MM.1S (cell line): ENCODE data around the gene SLC6A7.

ENCODE experiments used
- EZH2 ChIP-seq: fragments of 300-600 bp; sonication (generic); optimal IDR thresholded peaks from 2 replicates; pipeline ENCODE3; 2017; ENCODE audit warnings: low read depth, mild to moderate bottlenecking, antibody characterized with exemption, low read length, mixed read lengths
- EZH2phosphoT487 ChIP-seq: fragments of 300-600 bp; sonication (generic); IDR thresholded peaks from 2 replicates; pipeline ENCODE4 v1.6.1; 2018; ENCODE audit warnings: antibody characterized with exemption, low read length
- TF ChIP-seq, protein P1 (sequence below): fragments of 300-600 bp; sonication (generic); IDR thresholded peaks from 2 replicates; pipeline ENCODE4 v1.5.1; 2016; ENCODE audit warnings: antibody characterized with exemption, low read length, mixed read lengths

DNA sequence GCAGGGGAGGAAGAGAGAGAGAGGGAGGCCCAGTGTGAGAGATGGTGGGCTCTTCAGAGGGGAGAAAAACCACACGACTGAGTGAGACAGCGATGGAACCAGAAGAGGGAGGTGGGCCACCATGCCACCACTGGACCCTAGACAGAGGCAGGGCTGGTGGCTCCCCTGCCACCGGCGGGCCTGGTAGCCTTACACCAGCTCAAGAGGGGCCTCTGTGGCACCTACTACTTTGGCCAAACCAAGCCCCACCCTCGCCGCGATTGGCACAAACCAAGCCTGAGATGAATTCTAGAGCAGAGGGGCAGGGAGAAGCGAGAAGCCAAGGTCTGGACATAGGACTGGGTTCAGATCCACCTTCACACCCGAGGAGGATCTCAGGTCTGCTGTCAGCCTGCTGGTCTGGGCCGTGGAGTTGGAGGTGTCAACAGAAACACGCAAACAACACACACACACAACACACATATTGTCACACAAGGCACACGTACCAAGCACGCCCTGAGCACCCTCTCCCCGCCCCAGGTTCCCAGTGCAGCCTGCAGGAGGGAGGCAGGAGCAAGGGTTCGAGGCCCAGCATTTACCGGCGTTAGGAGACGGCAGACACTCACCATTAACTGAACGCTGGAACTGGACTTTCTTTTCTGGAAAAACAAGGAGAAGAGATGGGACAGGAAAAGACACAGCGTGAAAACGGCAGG, 49.4 kb downstream of the SLC6A7 start:
- TF ChIP-seq, protein P1, sequence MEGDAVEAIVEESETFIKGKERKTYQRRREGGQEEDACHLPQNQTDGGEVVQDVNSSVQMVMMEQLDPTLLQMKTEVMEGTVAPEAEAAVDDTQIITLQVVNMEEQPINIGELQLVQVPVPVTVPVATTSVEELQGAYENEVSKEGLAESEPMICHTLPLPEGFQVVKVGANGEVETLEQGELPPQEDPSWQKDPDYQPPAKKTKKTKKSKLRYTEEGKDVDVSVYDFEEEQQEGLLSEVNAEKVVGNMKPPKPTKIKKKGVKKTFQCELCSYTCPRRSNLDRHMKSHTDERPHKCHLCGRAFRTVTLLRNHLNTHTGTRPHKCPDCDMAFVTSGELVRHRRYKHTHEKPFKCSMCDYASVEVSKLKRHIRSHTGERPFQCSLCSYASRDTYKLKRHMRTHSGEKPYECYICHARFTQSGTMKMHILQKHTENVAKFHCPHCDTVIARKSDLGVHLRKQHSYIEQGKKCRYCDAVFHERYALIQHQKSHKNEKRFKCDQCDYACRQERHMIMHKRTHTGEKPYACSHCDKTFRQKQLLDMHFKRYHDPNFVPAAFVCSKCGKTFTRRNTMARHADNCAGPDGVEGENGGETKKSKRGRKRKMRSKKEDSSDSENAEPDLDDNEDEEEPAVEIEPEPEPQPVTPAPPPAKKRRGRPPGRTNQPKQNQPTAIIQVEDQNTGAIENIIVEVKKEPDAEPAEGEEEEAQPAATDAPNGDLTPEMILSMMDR: no peak
- TF ChIP-seq EZH2phosphoT487 (no peak), EZH2 (no peak)
